Vagina (tissue), 2 donors: ENCODE data around the gene MOB1A. TPM values are rescaled to one million over a fixed set of nuclear protein-coding genes. Genes with fewer than 3 reads are reported as not detected.

Experiments used
- DNase-seq, 2 donors: peaks; one replicate each; pipeline ENCODE4 v3.0.0-alpha.2; 2017; ENCODE audit errors: extremely low spot score in 2 of 2
- H3K27ac ChIP-seq: fragments of 200-600 bp; sonication (generic); one replicate; pipeline ENCODE4 v1.5.1; 2019
- H3K27me3 ChIP-seq: fragments of 200-600 bp; sonication (generic); one replicate; pipeline ENCODE4 v1.5.1; 2019
- H3K36me3 ChIP-seq, 2 donors: fragments of 200-600 bp; sonication (generic); one replicate each; pipeline ENCODE4 v1.5.1; 2017 to 2019
- H3K4me1 ChIP-seq: fragments of 200-600 bp; sonication (generic); one replicate; pipeline ENCODE4 v1.5.1; 2019
- H3K4me3 ChIP-seq, 2 donors: fragments of 200-600 bp; sonication (generic); 1 replicate in 1 of 2; 2 replicates in 1 of 2; pipeline ENCODE4 v1.5.1; 2016 to 2019
- H3K9me3 ChIP-seq: fragments of 200-600 bp; sonication (generic); one replicate; pipeline ENCODE4 v1.5.1; 2019
- POLR2A ChIP-seq, 2 donors: fragments of 450-650 bp; IDR thresholded peaks; one replicate each; pipeline ENCODE4 v1.6.1; 2017; ENCODE audit warnings: antibody characterized with exemption in 2 of 2, mild to moderate bottlenecking in 2 of 2, moderate library complexity in 2 of 2
- POLR2AphosphoS5 ChIP-seq, 2 donors: sonication (generic); formaldehyde crosslinking; IDR thresholded peaks; one replicate each; pipeline ENCODE4 v1.9.0; 2017; ENCODE audit warnings: antibody characterized with exemption in 2 of 2, mild to moderate bottlenecking in 2 of 2, low read depth in 1 of 2; ENCODE audit not compliant: insufficient read depth in 1 of 2
- intact Hi-C: fragments of 100-400 bp; cut with DNase I; formaldehyde crosslinking; loops from one replicate; pipeline ENCODE4 v1.15.1; 2023
- total RNA-seq: library from RNA; depleted of rRNA; stranded (reverse); fragments of >200 nt; gene quantifications from one replicate; pipeline ENCODE4 v1.2.3, GENCODE V29; 2016
- TF ChIP-seq, protein P1 (sequence below), 3 experiments: fragments of 450-650 bp in 2 of 3; fragments of 200-600 bp in 1 of 3; sonication (generic) in 1 of 3; IDR thresholded peaks; one replicate each; pipeline ENCODE4 v1.5.1; 2017 to 2019; ENCODE audit warnings: antibody characterized with exemption in 3 of 3, mild to moderate bottlenecking in 2 of 3, moderate library complexity in 2 of 3

MOB1A gene
- total RNA-seq, 1 donor from 2014 or later = 68.5 TPM

GRCh38 chr2:74168739-74169138, 9.9 kb downstream of the MOB1A start:
- Histone ChIP-seq H3K4me1 (peaks cover 13% of the 10 kb centered on the region), H3K27ac (no peak overlapping the region), H3K9me3 (no peaks in the 10 kb centered on the region), H3K27me3 (no peaks in the 10 kb centered on the region), H3K4me3 (no peak overlapping the region), H3K36me3 (peaks cover 0 to 78% of the 10 kb centered on the region in 2 donors)
- TF ChIP-seq POLR2A (IDR thresholded peaks at IDR 0.05) (no peak), POLR2AphosphoS5 (IDR thresholded peaks at IDR 0.05; ENCODE audit: insufficient read depth in 1 of 2, low read depth in 1 of 2) (no peak)
- TF ChIP-seq, protein P1, sequence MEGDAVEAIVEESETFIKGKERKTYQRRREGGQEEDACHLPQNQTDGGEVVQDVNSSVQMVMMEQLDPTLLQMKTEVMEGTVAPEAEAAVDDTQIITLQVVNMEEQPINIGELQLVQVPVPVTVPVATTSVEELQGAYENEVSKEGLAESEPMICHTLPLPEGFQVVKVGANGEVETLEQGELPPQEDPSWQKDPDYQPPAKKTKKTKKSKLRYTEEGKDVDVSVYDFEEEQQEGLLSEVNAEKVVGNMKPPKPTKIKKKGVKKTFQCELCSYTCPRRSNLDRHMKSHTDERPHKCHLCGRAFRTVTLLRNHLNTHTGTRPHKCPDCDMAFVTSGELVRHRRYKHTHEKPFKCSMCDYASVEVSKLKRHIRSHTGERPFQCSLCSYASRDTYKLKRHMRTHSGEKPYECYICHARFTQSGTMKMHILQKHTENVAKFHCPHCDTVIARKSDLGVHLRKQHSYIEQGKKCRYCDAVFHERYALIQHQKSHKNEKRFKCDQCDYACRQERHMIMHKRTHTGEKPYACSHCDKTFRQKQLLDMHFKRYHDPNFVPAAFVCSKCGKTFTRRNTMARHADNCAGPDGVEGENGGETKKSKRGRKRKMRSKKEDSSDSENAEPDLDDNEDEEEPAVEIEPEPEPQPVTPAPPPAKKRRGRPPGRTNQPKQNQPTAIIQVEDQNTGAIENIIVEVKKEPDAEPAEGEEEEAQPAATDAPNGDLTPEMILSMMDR (IDR thresholded peaks at IDR 0.05) = no peak
- no peak for DNase-seq
- intact Hi-C loops = no loop called here

DNA sequence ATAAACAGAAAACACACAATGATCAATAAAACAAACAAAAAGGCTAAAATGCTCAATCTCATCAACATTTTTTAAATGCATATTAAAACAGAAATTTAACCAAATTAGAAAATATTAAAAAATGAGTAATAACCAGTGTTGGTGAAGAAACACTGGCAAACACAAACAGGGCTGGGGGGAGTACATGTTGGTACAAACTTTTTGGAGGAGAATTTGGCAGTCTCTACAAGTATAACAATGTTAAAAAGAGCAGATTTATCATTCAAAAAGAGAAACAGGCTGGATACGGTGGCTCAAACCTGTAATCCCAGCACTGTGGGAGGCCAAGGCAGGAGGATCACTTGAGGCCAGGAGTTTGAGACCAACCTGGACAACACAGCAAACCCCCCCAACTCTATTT, 13.9 kb downstream of the MOB1A start:
- intact Hi-C loops = no loop called here
- DNase-seq = no peak
- peaks cover 0 to 82% of the 10 kb centered on the region in 2 donors for H3K36me3 ChIP-seq

GRCh38 chr2:74162951-74163350, 15.7 kb downstream of the MOB1A start:
- Histone ChIP-seq H3K27ac (no peak overlapping the region), H3K27me3 (no peaks in the 10 kb centered on the region), H3K9me3 (no peaks in the 10 kb centered on the region), H3K36me3 (peaks cover 0 to 83% of the 10 kb centered on the region in 2 donors), H3K4me1 (no peaks in the 10 kb centered on the region), H3K4me3 (no peak overlapping the region)
- intact Hi-C loops = no loop called here
- TF ChIP-seq POLR2AphosphoS5 (IDR thresholded peaks at IDR 0.05; ENCODE audit: insufficient read depth in 1 of 2, low read depth in 1 of 2) (no peak), POLR2A (IDR thresholded peaks at IDR 0.05) (no peak)
- TF ChIP-seq, protein P1 (IDR thresholded peaks at IDR 0.05) = no peak
- DNase-seq = no peak

More for the DNA sequence above, 13.9 kb downstream of the MOB1A start:
- no peak overlapping the region for H3K27ac ChIP-seq
- TF ChIP-seq POLR2A (IDR thresholded peaks at IDR 0.05) (no peak), POLR2AphosphoS5 (IDR thresholded peaks at IDR 0.05; ENCODE audit: insufficient read depth in 1 of 2, low read depth in 1 of 2) (no peak)
- TF ChIP-seq, protein P1 (IDR thresholded peaks at IDR 0.05) = no peak
- no peaks in the 10 kb centered on the region for H3K27me3 ChIP-seq
- H3K4me1 ChIP-seq = no peaks in the 10 kb centered on the region
- no peak overlapping the region for H3K4me3 ChIP-seq
- H3K9me3 ChIP-seq = no peaks in the 10 kb centered on the region

- H3K4me1 ChIP-seq = no peaks in the 10 kb centered on the region
- intact Hi-C loops = no loop called here
- no peaks in the 10 kb centered on the region for H3K27me3 ChIP-seq
- no peak for DNase-seq
- TF ChIP-seq POLR2AphosphoS5 (IDR thresholded peaks at IDR 0.05; ENCODE audit: insufficient read depth in 1 of 2, low read depth in 1 of 2) (no peak), POLR2A (IDR thresholded peaks at IDR 0.05) (no peak)
- TF ChIP-seq, protein P1 (IDR thresholded peaks at IDR 0.05) = no peak
- no peaks in the 10 kb centered on the region for H3K9me3 ChIP-seq
- no peak overlapping the region for H3K4me3 ChIP-seq
- peaks cover 0 to 64% of the 10 kb centered on the region in 2 donors for H3K36me3 ChIP-seq
- no peak overlapping the region for H3K27ac ChIP-seq
Observed at GRCh38 chr2:74155830-74156229, 22.8 kb downstream of the MOB1A start.

GRCh38 chr2:74152954-74153353, 25.7 kb downstream of the MOB1A start:
- intact Hi-C loops = no loop called here
- H3K4me1 ChIP-seq = peaks cover 13% of the 10 kb centered on the region
- TF ChIP-seq POLR2A (IDR thresholded peaks at IDR 0.05) (no peak), POLR2AphosphoS5 (IDR thresholded peaks at IDR 0.05; ENCODE audit: insufficient read depth in 1 of 2, low read depth in 1 of 2) (no peak)
- TF ChIP-seq, protein P1 (IDR thresholded peaks at IDR 0.05) = no peak
- DNase-seq = no peak
- H3K27ac ChIP-seq = no peak overlapping the region
- H3K9me3 ChIP-seq = no peaks in the 10 kb centered on the region
- no peaks in the 10 kb centered on the region for H3K27me3 ChIP-seq
- H3K36me3 ChIP-seq = peaks cover 0 to 37% of the 10 kb centered on the region in 2 donors
- H3K4me3 ChIP-seq = no peak overlapping the region
